SU-DHL-6 (cell line): ENCODE data around the gene TARBP1.

Experiments used
- H2AFZ ChIP-seq: fragments of 200-600 bp; sonication (generic); 2 replicates; pipeline ENCODE4 v1.6.1; 2014; ENCODE audit warnings: low read depth, mild to moderate bottlenecking, moderate library complexity, mixed read lengths, antibody characterized with exemption, low read length; ENCODE audit not compliant: severe bottlenecking
- H3F3A ChIP-seq: fragments of 200-600 bp; shearing (Covaris generic); 2 replicates; pipeline ENCODE4 v1.6.0; 2016; ENCODE audit warnings: antibody characterized with exemption, mild to moderate bottlenecking; ENCODE audit not compliant: insufficient read depth
- H3K27ac ChIP-seq: fragments of 200-600 bp; sonication (generic); 2 replicates; pipeline ENCODE4 v1.5.1; 2016; ENCODE audit warnings: low read depth, mild to moderate bottlenecking, low read length, moderate library complexity, mixed read lengths
- H3K27me3 ChIP-seq: fragments of 200-600 bp; sonication (generic), shearing (Covaris generic); 2 replicates; pipeline ENCODE4 v1.6.0; 2014; ENCODE audit warnings: mild to moderate bottlenecking, low read length
- H3K36me3 ChIP-seq: fragments of 200-600 bp; sonication (generic); 2 replicates; pipeline ENCODE4 v1.6.1; 2014; ENCODE audit warnings: mild to moderate bottlenecking, low read length, mixed read lengths
- H3K4me2 ChIP-seq: fragments of 300-600, 200-600 bp; shearing (Covaris generic), sonication (generic); 2 replicates; pipeline ENCODE4 v1.6.0; 2014; ENCODE audit warnings: low read length, low read depth, mild to moderate bottlenecking; ENCODE audit not compliant: poor library complexity, severe bottlenecking
- H3K4me3 ChIP-seq: fragments of 200-600 bp; sonication (generic); 2 replicates; pipeline ENCODE4 v1.5.1; 2014; ENCODE audit warnings: antibody characterized with exemption, low read length, mild to moderate bottlenecking, mixed read lengths; ENCODE audit not compliant: insufficient read depth, poor library complexity, severe bottlenecking
- H3K79me2 ChIP-seq: fragments of 200-600 bp; sonication (generic); 2 replicates; pipeline ENCODE4 v1.6.1; 2014; ENCODE audit warnings: mild to moderate bottlenecking, low read length, moderate library complexity; ENCODE audit not compliant: insufficient read depth
- H3K9ac ChIP-seq: fragments of 200-600 bp; sonication (generic); 2 replicates; pipeline ENCODE4 v1.7.0; 2014; ENCODE audit warnings: mild to moderate bottlenecking, low read length
- H3K9me2 ChIP-seq: fragments of 200-600 bp; sonication (generic); replicated peaks from 2 replicates; pipeline ENCODE4 v1.6.1; 2014; ENCODE audit warnings: low read length; ENCODE audit not compliant: insufficient read depth
- H3K9me3 ChIP-seq: fragments of 200-600 bp; sonication (generic); 2 replicates; pipeline ENCODE4 v1.6.1; 2014; ENCODE audit warnings: low read length, mixed read lengths; ENCODE audit not compliant: insufficient read depth
- H4K20me1 ChIP-seq: fragments of 200-600 bp; sonication (generic); 2 replicates; pipeline ENCODE4 v1.6.1; 2014; ENCODE audit warnings: low read depth, mild to moderate bottlenecking, antibody characterized with exemption, low read length, moderate library complexity, mixed read lengths
- CTCF ChIP-seq: fragments of 200-600 bp; sonication (generic); IDR thresholded peaks from one replicate; pipeline ENCODE4 v1.5.1; 2017; ENCODE audit warnings: antibody characterized with exemption, mild to moderate bottlenecking, low read length, moderate library complexity; ENCODE audit not compliant: insufficient read depth, poor library complexity, severe bottlenecking
- EZH2phosphoT487 ChIP-seq: fragments of 200-600 bp; sonication (generic), shearing (Covaris generic); conservative IDR thresholded peaks from 2 replicates; pipeline ENCODE4 v1.6.1; 2018; ENCODE audit warnings: mild to moderate bottlenecking, antibody characterized with exemption, low read length, moderate library complexity, mixed read lengths

The TARBP1 gene

GRCh38 chr1:234369784-234370183 lies 109.2 kb downstream of the TARBP1 start:
- Histone ChIP-seq H3F3A (peaks cover 28% of the 10 kb centered on the region; the same call in 1 of the 2 replicates), H3K4me2 (no peak overlapping the region), H3K4me3 (no peak overlapping the region), H4K20me1 (no peaks in the 10 kb centered on the region), H3K27me3 (no peaks in the 10 kb centered on the region), H3K79me2 (peaks cover 20% of the 10 kb centered on the region; the same call in 1 of the 2 replicates), H3K9me3 (no peaks in the 10 kb centered on the region), H3K9me2 (no peaks in the 10 kb centered on the region), H3K27ac (no peak overlapping the region), H3K9ac (no peak overlapping the region), H2AFZ (no peak overlapping the region), H3K36me3 (no peaks in the 10 kb centered on the region)
- TF ChIP-seq EZH2phosphoT487 (no peak), CTCF (no peak)

- Histone ChIP-seq H3K79me2 (peaks cover 13% of the 10 kb centered on the region; the same call in 1 of the 2 replicates), H3K9me3 (no peaks in the 10 kb centered on the region), H3F3A (peaks cover 27% of the 10 kb centered on the region; the same call in 1 of the 2 replicates), H3K4me2 (no peak overlapping the region), H4K20me1 (no peaks in the 10 kb centered on the region), H3K9me2 (no peaks in the 10 kb centered on the region), H3K4me3 (no peak overlapping the region), H3K27me3 (no peaks in the 10 kb centered on the region), H3K27ac (no peak overlapping the region), H2AFZ (no peak overlapping the region), H3K9ac (no peak overlapping the region), H3K36me3 (no peaks in the 10 kb centered on the region)
- TF ChIP-seq CTCF (no peak), EZH2phosphoT487 (no peak)
Measured at GRCh38 chr1:234369033-234369430, 109.9 kb downstream of the TARBP1 start.

GRCh38 chr1:234368320-234369032 lies 110.5 kb downstream of the TARBP1 start:
- Histone ChIP-seq H2AFZ (no peak overlapping the region), H3K4me2 (no peak overlapping the region), H3K9me2 (no peaks in the 10 kb centered on the region), H3K79me2 (peaks cover 10% of the 10 kb centered on the region; the same call in 1 of the 2 replicates), H3K36me3 (no peaks in the 10 kb centered on the region), H3K27me3 (no peaks in the 10 kb centered on the region), H3K9ac (no peak overlapping the region), H3K4me3 (no peak overlapping the region), H3F3A (peaks cover 22% of the 10 kb centered on the region; the same call in 1 of the 2 replicates), H3K9me3 (no peaks in the 10 kb centered on the region), H4K20me1 (no peaks in the 10 kb centered on the region), H3K27ac (no peak overlapping the region)
- TF ChIP-seq CTCF = no peak
- TF ChIP-seq EZH2phosphoT487 = no peak
